Smooth muscle cell (in vitro differentiated cells): ENCODE results near the gene RELL2. TPM values are rescaled to one million over a fixed set of nuclear protein-coding genes. Genes with fewer than 3 reads are reported as not detected.

Experiments
- DNase-seq: peaks from one replicate; lab custom pipeline; 2025; ENCODE audit not compliant: unreplicated experiment; lab: John Stamatoyannopoulos, UW
- H2AFZ ChIP-seq: fragments of 200-600 bp; sonication (generic); 2 replicates; pipeline ENCODE4 v1.6.0; 2016; ENCODE audit warnings: antibody characterized with exemption, low read depth, mild to moderate bottlenecking
- H3F3A ChIP-seq: fragments of 200-600 bp; sonication (generic); 2 replicates; pipeline ENCODE4 v1.6.0; 2017; ENCODE audit warnings: antibody characterized with exemption, low read depth
- H3K27ac ChIP-seq: fragments of 200-600 bp; sonication (generic); 2 replicates; pipeline ENCODE4 v1.5.1; 2016; ENCODE audit warnings: low read depth, mild to moderate bottlenecking
- H3K27me3 ChIP-seq: fragments of 200-600 bp; sonication (generic); 2 replicates; pipeline ENCODE4 v1.6.1; 2016; ENCODE audit warnings: low read depth, mild to moderate bottlenecking
- H3K36me3 ChIP-seq: fragments of 200-600 bp; sonication (generic); 2 replicates; pipeline ENCODE4 v1.5.1; 2016; ENCODE audit warnings: low read depth
- H3K4me1 ChIP-seq: fragments of 200-600 bp; sonication (generic); 2 replicates; pipeline ENCODE4 v1.5.1; 2016; ENCODE audit warnings: low read depth
- H3K4me2 ChIP-seq: fragments of 200-600 bp; sonication (generic); 2 replicates; pipeline ENCODE4 v1.6.0; 2016; ENCODE audit warnings: mild to moderate bottlenecking
- H3K4me3 ChIP-seq: fragments of 200-600 bp; sonication (generic); 2 replicates; pipeline ENCODE4 v1.5.1; 2016; ENCODE audit warnings: mild to moderate bottlenecking
- H3K79me2 ChIP-seq: fragments of 200-600 bp; sonication (generic); 2 replicates; pipeline ENCODE4 v1.6.0; 2016; ENCODE audit warnings: low read depth, mild to moderate bottlenecking
- H3K9ac ChIP-seq: fragments of 200-600 bp; sonication (generic); 2 replicates; pipeline ENCODE4 v1.6.0; 2016; ENCODE audit warnings: low read depth
- H3K9me3 ChIP-seq: fragments of 200-600 bp; sonication (generic); replicated peaks from 2 replicates; pipeline ENCODE4 v1.5.1; 2016; ENCODE audit warnings: low read depth
- H4K20me1 ChIP-seq: fragments of 200-600 bp; sonication (generic); 2 replicates; pipeline ENCODE4 v1.6.0; 2016; ENCODE audit warnings: low read depth
- WGBS: methylation state at CpG from one replicate; pipeline ENCODE4 v1.1.7; 2016; ENCODE audit warnings: low lambda C conversion rate; 5-methylcytosine and 5-hydroxymethylcytosine counted together
- polyA plus RNA-seq: library from polyadenylated mRNA; unstranded; fragments of >200 nt; fragmentation: Nextera tagmentation; extraction: Ambion mirVana; gene quantifications from 2 replicates; pipeline ENCODE4 v1.2.1, GENCODE V29; 2016
- small RNA-seq: library from RNA; depleted of rRNA; stranded (forward); fragments of <200 nt; gene quantifications from one replicate; pipeline ENCODE3, GENCODE V24; 2014
- total RNA-seq: library from RNA; depleted of rRNA; stranded (reverse); fragments of >200 nt; gene quantifications from 2 replicates; pipeline ENCODE4 v1.2.3, GENCODE V29; 2014
- TF ChIP-seq, protein P1 (sequence below): fragments of 200-600 bp; sonication (generic); IDR thresholded peaks from 2 replicates; pipeline ENCODE4 v1.5.1; 2017; ENCODE audit warnings: borderline replicate concordance, mild to moderate bottlenecking, antibody characterized with exemption; ENCODE audit not compliant: insufficient read depth, poor library complexity, severe bottlenecking

RELL2 gene
- total and polyA plus RNA-seq, 2 experiments from 2014 or later: 4.2 to 8.7 TPM

- no peak for DNase-seq
- H3K4me1 ChIP-seq: peaks cover 19% of the 10 kb centered on the region
- no peaks in the 10 kb centered on the region for H3K36me3 ChIP-seq
- no peak overlapping the region for H3K4me3 ChIP-seq
- H4K20me1 ChIP-seq: no peaks in the 10 kb centered on the region
- no peaks in the 10 kb centered on the region for H3K79me2 ChIP-seq
- no peaks in the 10 kb centered on the region for H3K27me3 ChIP-seq
- 62% methylated on average over 3 of the region's 3 CpGs for WGBS
- no peaks in the 10 kb centered on the region for H3K9me3 ChIP-seq
- peak overlapping the region; percentile 30 for H2AFZ ChIP-seq
- H3K9ac ChIP-seq: no peak overlapping the region
- no peak overlapping the region for H3K27ac ChIP-seq
- H3F3A ChIP-seq: peaks cover 5% of the 10 kb centered on the region
- H3K4me2 ChIP-seq: no peak overlapping the region
- TF ChIP-seq, protein P1, sequence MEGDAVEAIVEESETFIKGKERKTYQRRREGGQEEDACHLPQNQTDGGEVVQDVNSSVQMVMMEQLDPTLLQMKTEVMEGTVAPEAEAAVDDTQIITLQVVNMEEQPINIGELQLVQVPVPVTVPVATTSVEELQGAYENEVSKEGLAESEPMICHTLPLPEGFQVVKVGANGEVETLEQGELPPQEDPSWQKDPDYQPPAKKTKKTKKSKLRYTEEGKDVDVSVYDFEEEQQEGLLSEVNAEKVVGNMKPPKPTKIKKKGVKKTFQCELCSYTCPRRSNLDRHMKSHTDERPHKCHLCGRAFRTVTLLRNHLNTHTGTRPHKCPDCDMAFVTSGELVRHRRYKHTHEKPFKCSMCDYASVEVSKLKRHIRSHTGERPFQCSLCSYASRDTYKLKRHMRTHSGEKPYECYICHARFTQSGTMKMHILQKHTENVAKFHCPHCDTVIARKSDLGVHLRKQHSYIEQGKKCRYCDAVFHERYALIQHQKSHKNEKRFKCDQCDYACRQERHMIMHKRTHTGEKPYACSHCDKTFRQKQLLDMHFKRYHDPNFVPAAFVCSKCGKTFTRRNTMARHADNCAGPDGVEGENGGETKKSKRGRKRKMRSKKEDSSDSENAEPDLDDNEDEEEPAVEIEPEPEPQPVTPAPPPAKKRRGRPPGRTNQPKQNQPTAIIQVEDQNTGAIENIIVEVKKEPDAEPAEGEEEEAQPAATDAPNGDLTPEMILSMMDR: no peak
Measured at GRCh38 chr5:141686648-141687416, 50.0 kb downstream of the RELL2 start.

Small RNA genes lying within 50 kb of the gene (small RNA-seq; reads per million reads assigned to genes)
- gene RPS27AP10: 0.13 reads per million

Other genes with a start within 250 kb of the RELL2 start
- 37.1 and 43.1 TPM in 2 replicates for gene PCDHGB4, start 249.3 kb upstream of the RELL2 start, total RNA-seq
- gene PCDHGB4, start 249.3 kb upstream of the RELL2 start, polyA plus RNA-seq: 20.0 and 27.5 TPM in 2 replicates
- gene PCDHGA8, start 244.4 kb upstream of the RELL2 start, total RNA-seq: 3.2 and 3.3 TPM in 2 replicates
- gene PCDHGA8, start 244.4 kb upstream of the RELL2 start, polyA plus RNA-seq: 0.25 and 0.89 TPM in 2 replicates
- 3.2 and 3.3 TPM in 2 replicates for gene PCDHGB5, start 239.1 kb upstream of the RELL2 start, total RNA-seq
- 0.90 and 4.2 TPM in 2 replicates for gene PCDHGB5, start 239.1 kb upstream of the RELL2 start, polyA plus RNA-seq
- 2.9 and 4.0 TPM in 2 replicates for gene PCDHGA9, start 234.2 kb upstream of the RELL2 start, total RNA-seq
- 0.08 and 0.23 TPM in 2 replicates for gene PCDHGA9, start 234.2 kb upstream of the RELL2 start, polyA plus RNA-seq
- 12.4 and 17.1 TPM in 2 replicates for gene PCDHGB6, start 229.0 kb upstream of the RELL2 start, total RNA-seq
- gene PCDHGB6, start 229.0 kb upstream of the RELL2 start, polyA plus RNA-seq: 9.7 and 12.3 TPM in 2 replicates
- 24.6 and 24.7 TPM in 2 replicates for gene PCDHGA10, start 224.0 kb upstream of the RELL2 start, total RNA-seq
- gene PCDHGA10, start 224.0 kb upstream of the RELL2 start, polyA plus RNA-seq: 10.9 and 11.1 TPM in 2 replicates
- 25.3 and 37.5 TPM in 2 replicates for gene PCDHGB7, start 219.3 kb upstream of the RELL2 start, total RNA-seq
- gene PCDHGB7, start 219.3 kb upstream of the RELL2 start, polyA plus RNA-seq: 21.3 and 24.6 TPM in 2 replicates
- 8.7 and 13.2 TPM in 2 replicates for gene PCDHGA11, start 215.9 kb upstream of the RELL2 start, total RNA-seq
- gene PCDHGA11, start 215.9 kb upstream of the RELL2 start, polyA plus RNA-seq: 7.9 and 8.0 TPM in 2 replicates
- 1.7 and 4.5 TPM in 2 replicates for gene PCDHGA12, start 206.5 kb upstream of the RELL2 start, total RNA-seq
- 0.42 and 0.86 TPM in 2 replicates for gene PCDHGA12, start 206.5 kb upstream of the RELL2 start, polyA plus RNA-seq
- 38.2 and 50.3 TPM in 2 replicates for gene PCDHGC3, start 161.0 kb upstream of the RELL2 start, total RNA-seq
- 98.4 and 111 TPM in 2 replicates for gene PCDHGC3, start 161.0 kb upstream of the RELL2 start, polyA plus RNA-seq
- 1.2 and 3.8 TPM in 2 replicates for gene PCDHGC4, start 152.0 kb upstream of the RELL2 start, total RNA-seq
- gene PCDHGC4, start 152.0 kb upstream of the RELL2 start, polyA plus RNA-seq: 0.12 and 0.16 TPM in 2 replicates
- 1.8 and 3.4 TPM in 2 replicates for gene PCDHGC5, start 147.9 kb upstream of the RELL2 start, total RNA-seq
- 1.5 and 3.3 TPM in 2 replicates for gene PCDHGC5, start 147.9 kb upstream of the RELL2 start, polyA plus RNA-seq
- 25.2 and 26.7 TPM in 2 replicates for gene DIAPH1, start 18.0 kb upstream of the RELL2 start, total RNA-seq
- 15.4 and 34.7 TPM in 2 replicates for gene DIAPH1, start 18.0 kb upstream of the RELL2 start, polyA plus RNA-seq
- gene HDAC3, start 148 bp upstream of the RELL2 start, total RNA-seq: 47.4 and 50.2 TPM in 2 replicates
- 66.9 and 79.8 TPM in 2 replicates for gene HDAC3, start 148 bp upstream of the RELL2 start, polyA plus RNA-seq
- gene FCHSD1, start 14.4 kb downstream of the RELL2 start, total RNA-seq: 15.6 and 16.4 TPM in 2 replicates
- gene FCHSD1, start 14.4 kb downstream of the RELL2 start, polyA plus RNA-seq: 15.7 and 35.8 TPM in 2 replicates
- 4.7 and 9.4 TPM in 2 replicates for gene ARAP3, start 45.2 kb downstream of the RELL2 start, total RNA-seq
- 11.1 and 12.9 TPM in 2 replicates for gene ARAP3, start 45.2 kb downstream of the RELL2 start, polyA plus RNA-seq
- gene PCDH1, start 241.4 kb downstream of the RELL2 start, total RNA-seq: 4.5 and 14.7 TPM in 2 replicates
- gene PCDH1, start 241.4 kb downstream of the RELL2 start, polyA plus RNA-seq: 2.5 and 3.1 TPM in 2 replicates